ENCODE measurements around the gene ARPC4.

Gene ARPC4

GRCh38 chr3:9806137-9806536, 13.3 kb downstream of the ARPC4 start:
- TF ChIP-seq CTCF (IDR thresholded peaks at IDR 0.05; ENCODE audit: low read depth, low read length) = no peak
- no peak overlapping the region for H3K4me3 ChIP-seq (ENCODE audit: low read depth, low read length)
- in situ Hi-C loops (cut with HindIII; ENCODE audit: low sequenced_read_pairs) = no loop called here
- no peak for DNase-seq (ENCODE audit: low read depth, low spot score)

- TF ChIP-seq CTCF (IDR thresholded peaks at IDR 0.05; ENCODE audit: low read depth, low read length) = no peak
- in situ Hi-C loops (cut with HindIII; ENCODE audit: low sequenced_read_pairs) = no loop called here
- no peak for DNase-seq (ENCODE audit: low read depth, low spot score)
- H3K4me3 ChIP-seq (ENCODE audit: low read depth, low read length) = no peak overlapping the region
These were observed 14.1 kb downstream of the ARPC4 start for GRCh38 chr3:9806688-9807589.

- TF ChIP-seq CTCF (IDR thresholded peaks at IDR 0.05; ENCODE audit: low read depth, low read length) = no peak
- in situ Hi-C loops (cut with HindIII; ENCODE audit: low sequenced_read_pairs) = no loop called here
- DNase-seq (ENCODE audit: low read depth, low spot score) = no peak
- H3K4me3 ChIP-seq (ENCODE audit: low read depth, low read length) = no peak overlapping the region
These were observed 15.1 kb downstream of the ARPC4 start for GRCh38 chr3:9807981-9808344.

- DNase-seq (ENCODE audit: low read depth, low spot score) = no peak
- TF ChIP-seq CTCF (IDR thresholded peaks at IDR 0.05; ENCODE audit: low read depth, low read length) = peak; percentile 44
- H3K4me3 ChIP-seq (ENCODE audit: low read depth, low read length) = no peak overlapping the region
- in situ Hi-C loops (cut with HindIII; ENCODE audit: low sequenced_read_pairs) = no loop called here
These were observed 15.6 kb downstream of the ARPC4 start for GRCh38 chr3:9808345-9809037.

- in situ Hi-C loops (cut with HindIII; ENCODE audit: low sequenced_read_pairs) = no loop called here
- no peak for DNase-seq (ENCODE audit: low read depth, low spot score)
- H3K4me3 ChIP-seq (ENCODE audit: low read depth, low read length) = peak overlapping the region; percentile 37
- TF ChIP-seq CTCF (IDR thresholded peaks at IDR 0.05; ENCODE audit: low read depth, low read length) = no peak
These were observed 16.3 kb downstream of the ARPC4 start for GRCh38 chr3:9809239-9809614.

GRCh38 chr3:9809615-9810432, 16.9 kb downstream of the ARPC4 start, which contains the start of gene TTLL3:
Gene TTLL3, plus strand, starts transcription at chr3:9810262. Its CDS starts 400 bp downstream, at chr3:9810662.
- no peak for TF ChIP-seq CTCF (IDR thresholded peaks at IDR 0.05; ENCODE audit: low read depth, low read length)
- in situ Hi-C loops (cut with HindIII; ENCODE audit: low sequenced_read_pairs) = no loop called here
- DNase-seq (ENCODE audit: low read depth, low spot score) = peak; percentile 50
- H3K4me3 ChIP-seq (ENCODE audit: low read depth, low read length) = peak within 1 kb of the TSS; percentile 37
